ENCODE results near the gene MCF2L2.

MCF2L2 gene

DNA sequence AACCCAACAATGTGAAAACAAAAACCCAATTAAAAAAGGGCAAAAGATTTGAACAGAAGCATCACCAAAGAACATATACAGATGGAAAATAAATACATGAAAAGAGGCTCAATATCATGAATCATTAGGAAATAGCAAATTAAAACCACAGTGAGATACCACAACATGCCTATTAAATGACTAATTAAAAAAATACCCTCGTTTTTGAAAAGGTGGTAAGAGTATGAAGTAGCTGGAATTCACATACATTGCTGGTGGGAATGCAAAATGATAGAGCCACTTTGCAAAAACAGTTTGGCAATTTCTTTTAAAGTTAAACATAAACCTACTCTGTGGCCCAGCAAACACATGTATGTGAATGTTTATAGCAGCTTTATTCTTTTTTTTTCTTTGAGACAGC, 99.6 kb downstream of the MCF2L2 start:
- DNase-seq (ENCODE audit: extremely low spot score), result no peak
- POLR2A ChIA-PET, result interaction anchor here (0.7 kb wide), 1 partner anchor 23 kb away, joined by 3 read pairs; no protein-coding TSS in a partner anchor
- no peak for TF ChIP-seq CTCF (IDR thresholded peaks at IDR 0.05; ENCODE audit: control extremely low read depth, extremely low read depth, low read depth, missing control alignments)
- CTCF ChIA-PET, result no interaction called here

DNA sequence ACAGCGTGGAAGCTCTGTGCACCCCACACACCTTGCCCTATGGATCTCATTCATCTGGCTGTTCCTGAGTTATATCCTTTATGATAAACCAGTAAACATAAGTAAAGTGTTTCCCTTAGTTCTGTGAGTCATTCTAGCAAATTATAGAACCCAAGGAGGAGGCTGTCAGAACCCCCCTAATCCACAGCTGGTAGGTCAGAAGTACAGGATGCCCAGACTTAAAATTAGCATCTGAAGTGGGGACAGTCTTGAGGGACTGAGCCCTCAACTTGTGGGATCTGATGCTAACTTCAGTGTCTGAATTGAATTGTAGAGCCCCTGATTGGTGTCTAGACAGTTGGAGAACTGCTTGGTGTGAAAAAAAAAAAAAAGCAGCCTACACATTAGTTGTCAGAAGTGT, 100.3 kb downstream of the MCF2L2 start:
- ChIA-PET CTCF (interaction anchor here (1.2 kb wide), 1 partner anchor 9 kb away, joined by 3 read pairs; no protein-coding TSS in a partner anchor), POLR2A (interaction anchor here (0.7 kb wide), 1 partner anchor 22 kb away, joined by 3 read pairs; no protein-coding TSS in a partner anchor)
- TF ChIP-seq CTCF (IDR thresholded peaks at IDR 0.05; ENCODE audit: control extremely low read depth, extremely low read depth, low read depth, missing control alignments), result no peak
- DNase-seq (ENCODE audit: extremely low spot score), result no peak

DNA sequence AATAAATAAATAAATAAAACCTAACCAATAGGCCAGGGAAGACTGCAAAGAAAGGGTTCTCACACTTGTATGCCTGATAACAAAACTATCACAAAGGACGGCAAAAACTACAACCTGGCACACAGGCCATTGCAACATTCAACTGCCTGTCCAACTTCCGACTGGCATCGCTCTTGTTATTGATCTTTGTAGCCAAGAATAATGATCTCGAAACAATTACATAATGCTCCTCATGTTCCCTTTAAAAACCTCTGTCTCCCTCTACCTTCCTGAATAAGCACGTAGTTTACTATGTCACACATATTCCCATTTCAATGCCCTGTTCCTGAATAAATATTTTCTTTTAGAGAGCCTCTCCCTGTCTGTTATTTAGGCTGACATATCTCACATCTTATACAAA, 101.1 kb downstream of the MCF2L2 start:
- ChIA-PET CTCF (interaction anchor here (1.2 kb wide), 1 partner anchor 8 kb away, joined by 3 read pairs; no protein-coding TSS in a partner anchor), POLR2A (no interaction called here)
- DNase-seq (ENCODE audit: extremely low spot score), result no peak
- TF ChIP-seq CTCF (IDR thresholded peaks at IDR 0.05; ENCODE audit: control extremely low read depth, extremely low read depth, low read depth, missing control alignments), result no peak

DNA sequence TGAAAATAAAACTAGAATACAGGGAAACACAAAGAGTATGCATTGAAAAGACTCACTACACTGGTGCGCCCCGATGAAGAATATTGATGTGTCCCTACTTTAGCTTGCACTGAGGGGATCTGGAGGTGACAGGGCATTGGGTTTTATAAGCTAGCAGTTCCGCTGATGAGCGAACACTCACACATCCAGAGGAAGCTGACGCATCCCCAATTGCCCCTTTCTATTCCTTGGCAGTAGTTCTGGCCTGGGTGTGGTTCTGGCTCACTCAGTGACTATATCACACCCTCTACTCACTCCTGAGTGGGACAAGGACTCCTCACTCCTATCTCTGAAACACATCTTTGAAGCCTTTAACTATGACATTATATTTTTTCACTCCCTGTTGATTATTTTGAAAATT, 104.3 kb downstream of the MCF2L2 start:
- POLR2A ChIA-PET, result no interaction called here
- TF ChIP-seq CTCF (IDR thresholded peaks at IDR 0.05; ENCODE audit: control extremely low read depth, extremely low read depth, low read depth, missing control alignments), result no peak
- DNase-seq (ENCODE audit: extremely low spot score), result no peak
- CTCF ChIA-PET, result interaction anchor here (1.2 to 1.3 kb wide), 2 partner anchors 10 to 178 kb away, joined by 3 read pairs; no protein-coding TSS in a partner anchor

GRCh38 chr3:183319371-183319770, 109.0 kb downstream of the MCF2L2 start:
- TF ChIP-seq CTCF (IDR thresholded peaks at IDR 0.05; ENCODE audit: control extremely low read depth, extremely low read depth, low read depth, missing control alignments), result no peak
- POLR2A ChIA-PET, result no interaction called here
- no peak for DNase-seq (ENCODE audit: extremely low spot score)
- CTCF ChIA-PET, result interaction anchor here (1.0 to 1.2 kb wide), 3 partner anchors 9 to 14 kb away, joined by 3 to 5 read pairs (median 3); no protein-coding TSS in a partner anchor

DNA sequence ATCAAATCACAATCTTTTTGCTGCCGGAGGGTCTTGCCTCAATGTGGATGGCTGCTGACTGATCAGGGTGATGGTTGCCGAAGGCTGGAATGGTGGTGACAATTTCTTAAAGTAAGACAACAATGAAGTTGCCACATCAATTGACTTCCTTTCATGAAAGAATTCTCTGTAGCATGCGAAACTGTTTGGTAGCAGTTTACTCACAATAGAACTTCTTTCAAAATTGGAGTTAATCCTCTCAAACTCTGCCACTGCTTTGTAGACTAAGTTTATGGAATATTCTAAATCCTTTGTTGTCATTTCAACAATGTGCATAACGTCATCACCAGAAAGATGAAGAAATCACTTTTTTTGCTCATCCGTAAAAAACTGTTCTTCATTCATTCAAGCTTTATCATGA, 109.5 kb downstream of the MCF2L2 start:
- CTCF ChIA-PET, result interaction anchor here (1.0 to 1.2 kb wide), 3 partner anchors 9 to 15 kb away, joined by 3 to 5 read pairs (median 3); no protein-coding TSS in a partner anchor
- TF ChIP-seq CTCF (IDR thresholded peaks at IDR 0.05; ENCODE audit: control extremely low read depth, extremely low read depth, low read depth, missing control alignments), result no peak
- POLR2A ChIA-PET, result no interaction called here
- no peak for DNase-seq (ENCODE audit: extremely low spot score)
